Measurements from ENCODE around the gene SAMD4B.

- TF ChIP-seq CTCF (IDR thresholded peaks at IDR 0.05) (peak; percentile 84 to 95 (median 92)), POLR2A (IDR thresholded peaks at IDR 0.05) (no peak)
These were observed 14.0 kb upstream of the SAMD4B start for GRCh38 chr19:39328046-39328705.

All from thyroid gland (tissue), 4 donors.